ENCODE data around the gene ZNF710.

- TF ChIP-seq CTCF (IDR thresholded peaks at IDR 0.05) (no peak), EP300 (IDR thresholded peaks at IDR 0.05) (no peak), POLR2A (IDR thresholded peaks at IDR 0.05) (no peak)
Measured at GRCh38 chr15:90037511-90037860, 36.4 kb downstream of the ZNF710 start.
